GM23338 (cell line): ENCODE data around the gene MAPK1. TPM values are rescaled to one million over a fixed set of nuclear protein-coding genes. Genes with fewer than 3 reads are reported as not detected.
A peak's percentile ranks its signal among the peaks of the same experiment; 100 is the strongest.

ENCODE experiments used
- ATAC-seq: fragments of 200-7000 bp; cut with Tn5 transposase; 3 replicates; pipeline ENCODE4 v1.9.1; 2020
- DNase-seq: peaks from one replicate; pipeline ENCODE4 v3.0.0-alpha.2; 2015; ENCODE audit warnings: low spot score
- H2AFZ ChIP-seq: fragments of 200-600 bp; sonication (generic); 2 replicates; pipeline ENCODE4 v1.8.0; 2016; ENCODE audit warnings: antibody characterized with exemption, mild to moderate bottlenecking, moderate library complexity
- H3F3A ChIP-seq: fragments of 200-600 bp; sonication (generic); replicated peaks from 2 replicates; pipeline ENCODE4 v1.8.0; 2017; ENCODE audit warnings: antibody characterized with exemption, mixed run types, low read depth
- H3K27ac ChIP-seq: fragments of 200-600 bp; sonication (generic); 2 replicates; pipeline ENCODE4 v1.6.1; 2016; ENCODE audit warnings: low read depth
- H3K27me3 ChIP-seq: fragments of 200-600 bp; sonication (generic); 2 replicates; pipeline ENCODE4 v1.8.0; 2016; ENCODE audit warnings: mild to moderate bottlenecking, mixed run types, moderate library complexity; ENCODE audit not compliant: insufficient read depth
- H3K36me3 ChIP-seq: fragments of 200-600 bp; sonication (generic); 2 replicates; pipeline ENCODE4 v1.8.0; 2016; ENCODE audit warnings: mild to moderate bottlenecking; ENCODE audit not compliant: insufficient read depth
- H3K4me1 ChIP-seq: fragments of 200-600 bp; sonication (generic); 2 replicates; pipeline ENCODE4 v1.8.0; 2016; ENCODE audit warnings: mild to moderate bottlenecking, moderate library complexity; ENCODE audit not compliant: insufficient read depth
- H3K4me2 ChIP-seq: fragments of 200-600 bp; sonication (generic); 2 replicates; pipeline ENCODE4 v1.7.1; 2017; ENCODE audit warnings: mixed run types
- H3K4me3 ChIP-seq: fragments of 200-600 bp; sonication (generic); 2 replicates; pipeline ENCODE4 v1.6.1; 2016; ENCODE audit warnings: mixed run types
- H3K79me2 ChIP-seq: fragments of 200-600 bp; sonication (generic); replicated peaks from 2 replicates; pipeline ENCODE4 v1.8.0; 2017; ENCODE audit warnings: mild to moderate bottlenecking; ENCODE audit not compliant: insufficient read depth
- H3K9me2 ChIP-seq: fragments of 200-600 bp; sonication (generic); 2 replicates; pipeline ENCODE4 v1.8.0; 2017; ENCODE audit not compliant: insufficient read depth
- H4K20me1 ChIP-seq: fragments of 200-600 bp; sonication (generic); replicated peaks from 2 replicates; pipeline ENCODE4 v1.8.0; 2017; ENCODE audit warnings: mild to moderate bottlenecking; ENCODE audit not compliant: insufficient read depth
- H3K27ac Mint-ChIP-seq: 2 replicates; pipeline ENCODE4 v1.8.0; 2020; ENCODE audit warnings: inconsistent platforms, mild to moderate bottlenecking, moderate library complexity, mixed read lengths
- H3K27me3 Mint-ChIP-seq: 3 replicates; pipeline ENCODE4 v1.8.0; 2022; ENCODE audit warnings: low read depth, mild to moderate bottlenecking, moderate library complexity, mixed read lengths, inconsistent platforms; ENCODE audit not compliant: insufficient read depth, poor library complexity
- H3K36me3 Mint-ChIP-seq: 3 replicates; pipeline ENCODE4 v1.8.0; 2021; ENCODE audit warnings: low read depth, mild to moderate bottlenecking, inconsistent platforms, moderate library complexity, mixed read lengths
- H3K4me1 Mint-ChIP-seq: 3 replicates; pipeline ENCODE4 v1.8.0; 2020; ENCODE audit warnings: mild to moderate bottlenecking, inconsistent platforms, mixed read lengths
- H3K4me3 Mint-ChIP-seq: 3 replicates; pipeline ENCODE4 v1.8.0; 2021; ENCODE audit warnings: moderate library complexity, mild to moderate bottlenecking, inconsistent platforms, mixed read lengths
- H3K9me3 Mint-ChIP-seq: 3 replicates; pipeline ENCODE4 v1.8.0; 2020; ENCODE audit warnings: moderate library complexity, mild to moderate bottlenecking, inconsistent platforms, mixed read lengths
- CREB1 ChIP-seq: fragments of 250-450 bp; sonication (Bioruptor Pico); IDR thresholded peaks from 2 replicates; pipeline ENCODE4 v1.5.0; 2020; ENCODE audit warnings: low read depth, mild to moderate bottlenecking, moderate library complexity
- CTCF ChIP-seq, 2 experiments: fragments of 200-600 bp in 1 of 2; sonication (generic) in 1 of 2; conservative IDR thresholded peaks; 2 replicates each; pipeline versions ENCODE4 v1.5.1 to v1.6.1; 2016 to 2017; ENCODE audit warnings: antibody characterized with exemption in 2 of 2, low read depth in 2 of 2, mild to moderate bottlenecking in 2 of 2, moderate library complexity in 1 of 2
- ETS1 ChIP-seq: IDR thresholded peaks from 2 replicates; pipeline ENCODE4 v1.6.1; 2016; ENCODE audit warnings: antibody characterized with exemption
- EZH2phosphoT487 ChIP-seq: fragments of 200-600 bp; sonication (generic); IDR thresholded peaks from one replicate; pipeline ENCODE4 v1.8.1; 2018; ENCODE audit warnings: antibody characterized with exemption; ENCODE audit not compliant: unreplicated experiment
- JUNB ChIP-seq: IDR thresholded peaks from one replicate; pipeline ENCODE4 v1.6.1; 2016; ENCODE audit warnings: antibody characterized with exemption; ENCODE audit not compliant: unreplicated experiment
- NANOG ChIP-seq: IDR thresholded peaks from 2 replicates; pipeline ENCODE4 v1.6.1; 2016; ENCODE audit warnings: antibody characterized with exemption, borderline replicate concordance
- POLR2AphosphoS5 ChIP-seq: IDR thresholded peaks from 2 replicates; pipeline ENCODE4 v1.6.1; 2016; ENCODE audit warnings: antibody characterized with exemption, low read depth
- REST ChIP-seq: IDR thresholded peaks from one replicate; pipeline ENCODE4 v1.6.1; 2018; ENCODE audit warnings: antibody characterized with exemption; ENCODE audit not compliant: unreplicated experiment
- ZNF331 ChIP-seq: fragments of 250-450 bp; sonication (Bioruptor Pico); IDR thresholded peaks from 2 replicates; pipeline ENCODE4 v1.5.0; 2020; ENCODE audit warnings: low read depth, mild to moderate bottlenecking, moderate library complexity
- polyA plus RNA-seq: library from polyadenylated mRNA; unstranded; fragments of >200 nt; fragmentation: Nextera tagmentation; extraction: Ambion mirVana; gene quantifications from 2 replicates; pipeline ENCODE4 v1.2.1, GENCODE V29; 2016
- total RNA-seq: library from RNA; depleted of rRNA; stranded (reverse); fragments of >200 nt; shearing (Covaris generic); gene quantifications from 2 replicates; pipeline ENCODE4 v1.2.3, GENCODE V29; 2014

The MAPK1 gene
- total and polyA plus RNA-seq, 2 experiments from 2014 or later: 17.4 to 77.5 TPM

GRCh38 chr22:21834869-21835268, 32.6 kb downstream of the MAPK1 start (continued):
- TF ChIP-seq REST (no peak), ZNF331 (no peak), POLR2AphosphoS5 (no peak), EZH2phosphoT487 (no peak), CREB1 (CRISPR knock-in tag) (no peak), JUNB (no peak)

GRCh38 chr22:21832291-21833290, 34.9 kb downstream of the MAPK1 start:
- H3K4me3 ChIP-seq: no peak overlapping the region
- peaks cover 1% of the 10 kb centered on the region for H3K27me3 Mint-ChIP-seq
- H3K36me3 ChIP-seq: no peaks in the 10 kb centered on the region
- peaks cover 45% of the 10 kb centered on the region for H4K20me1 ChIP-seq
- H3K9me2 ChIP-seq: no peaks in the 10 kb centered on the region
- no peaks in the 10 kb centered on the region for H3K27me3 ChIP-seq
- H3K27ac Mint-ChIP-seq: no peak overlapping the region
- peak; percentile 17 for DNase-seq
- no peaks in the 10 kb centered on the region; the same call in 1 of the 2 replicates for H3F3A ChIP-seq
- no peak overlapping the region for H2AFZ ChIP-seq
- H3K9me3 Mint-ChIP-seq: no peaks in the 10 kb centered on the region
- H3K4me1 Mint-ChIP-seq: peaks cover 40% of the 10 kb centered on the region
- peaks cover 7% of the 10 kb centered on the region for H3K4me1 ChIP-seq
- no peak overlapping the region for H3K4me2 ChIP-seq
- H3K36me3 Mint-ChIP-seq: no peaks in the 10 kb centered on the region
- no peak; the same call in 2 of the 3 replicates for ATAC-seq
- H3K79me2 ChIP-seq: peaks cover 100% of the 10 kb centered on the region
- H3K27ac ChIP-seq: no peak overlapping the region; the same call in 1 of the 2 replicates
- no peak overlapping the region for H3K4me3 Mint-ChIP-seq
- TF ChIP-seq CTCF (conservative IDR thresholded peaks at IDR 0.05; ENCODE audit: low read depth in 2 of 2) (no peak), NANOG (no peak), ZNF331 (no peak), EZH2phosphoT487 (no peak), ETS1 (no peak)
